ENCODE data around the gene PAX5.

Gene PAX5

DNA sequence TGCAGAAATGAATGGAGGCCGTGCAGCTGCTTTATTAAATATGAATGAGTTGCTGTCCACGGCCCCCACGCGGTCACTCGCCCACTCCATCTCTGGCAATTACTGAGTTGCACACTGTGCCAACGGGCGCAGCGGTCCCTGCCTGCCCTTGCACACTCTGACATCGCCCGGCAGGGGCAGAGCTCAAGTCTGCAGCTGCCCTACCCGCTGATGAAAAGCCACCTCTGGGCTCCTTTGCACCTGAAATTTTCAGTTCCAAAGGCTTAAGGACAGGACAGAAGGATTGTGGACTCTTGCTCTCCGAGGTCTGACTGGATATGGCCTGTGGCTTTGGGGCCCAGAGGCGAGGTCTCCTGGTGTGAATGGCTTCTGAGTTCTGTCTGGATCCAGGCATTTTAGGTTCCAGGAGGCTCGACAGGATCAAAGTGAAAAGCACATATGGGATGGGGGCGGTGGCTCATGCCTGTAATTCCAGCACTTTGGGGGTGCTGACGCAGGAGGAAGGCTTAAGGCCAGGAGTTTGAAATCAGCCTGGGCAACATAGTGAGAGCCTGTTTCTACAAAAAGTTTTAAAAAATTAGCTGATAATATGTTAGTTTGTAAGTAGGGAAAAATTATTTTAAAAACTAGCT, 201.8 kb downstream of the PAX5 start:
- DNase-seq (ENCODE audit: low read depth, low spot score): no peak
- H3K4me3 ChIP-seq (ENCODE audit: low read length): no peak overlapping the region

DNA sequence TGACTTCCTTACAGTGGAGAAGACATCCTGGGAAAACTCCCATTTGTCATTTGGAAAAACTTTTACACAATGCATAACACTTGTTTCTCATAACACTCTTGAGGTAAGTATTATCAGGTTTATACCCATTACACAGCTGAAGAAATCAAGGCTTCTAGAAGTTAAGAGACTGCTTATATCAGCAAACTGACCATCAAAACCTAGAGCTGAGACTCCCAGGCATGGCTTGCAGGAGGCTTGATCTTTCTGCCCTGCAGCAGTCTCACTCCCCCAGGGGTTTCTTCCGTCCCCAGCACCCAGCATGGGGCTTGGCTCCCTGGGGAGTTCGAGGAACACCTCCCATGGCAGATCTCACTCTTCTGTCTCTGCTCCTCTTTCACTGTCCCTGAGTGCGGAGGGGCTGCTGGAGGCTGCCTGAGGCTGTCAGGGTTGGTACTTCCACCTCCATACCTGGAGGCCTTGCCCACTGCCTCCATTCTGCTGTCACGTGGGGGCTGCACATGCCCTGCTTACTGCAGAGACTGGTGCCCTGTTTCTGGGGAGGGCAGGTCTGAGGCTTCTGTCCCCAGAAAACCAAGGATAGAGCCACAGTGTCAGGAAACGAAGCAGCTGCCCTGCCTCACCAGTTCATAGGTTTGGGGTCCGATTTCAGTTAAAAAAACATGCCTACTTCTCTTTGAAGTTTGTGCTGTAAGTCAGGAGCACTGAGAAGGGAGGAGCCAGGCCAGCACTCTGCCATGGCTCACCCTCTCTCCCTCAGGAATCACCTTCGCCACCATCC, 202.5 kb downstream of the PAX5 start:
- no peak for DNase-seq (ENCODE audit: low read depth, low spot score)
- H3K4me3 ChIP-seq (ENCODE audit: low read length): no peak overlapping the region

DNA sequence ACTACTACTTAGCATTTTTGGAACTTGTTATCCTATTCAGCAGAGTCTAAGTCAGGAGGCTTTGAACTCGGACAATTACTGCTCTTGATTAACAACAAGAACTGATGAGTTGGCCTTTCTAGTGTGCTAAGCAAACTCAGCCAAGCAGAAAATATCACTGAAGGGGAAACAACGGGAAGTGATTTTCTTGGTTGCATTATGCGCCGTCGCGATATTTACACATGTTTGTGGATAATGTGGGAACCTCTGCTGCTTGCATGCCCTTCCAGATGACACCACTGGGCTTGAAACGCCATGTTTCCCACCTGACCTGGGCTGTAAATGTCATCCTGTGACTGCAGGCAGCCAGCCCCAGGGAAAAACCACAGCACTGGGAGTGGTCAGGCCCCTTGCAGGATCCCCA, 205.5 kb downstream of the PAX5 start:
- DNase-seq (ENCODE audit: low read depth, low spot score): no peak

DNA sequence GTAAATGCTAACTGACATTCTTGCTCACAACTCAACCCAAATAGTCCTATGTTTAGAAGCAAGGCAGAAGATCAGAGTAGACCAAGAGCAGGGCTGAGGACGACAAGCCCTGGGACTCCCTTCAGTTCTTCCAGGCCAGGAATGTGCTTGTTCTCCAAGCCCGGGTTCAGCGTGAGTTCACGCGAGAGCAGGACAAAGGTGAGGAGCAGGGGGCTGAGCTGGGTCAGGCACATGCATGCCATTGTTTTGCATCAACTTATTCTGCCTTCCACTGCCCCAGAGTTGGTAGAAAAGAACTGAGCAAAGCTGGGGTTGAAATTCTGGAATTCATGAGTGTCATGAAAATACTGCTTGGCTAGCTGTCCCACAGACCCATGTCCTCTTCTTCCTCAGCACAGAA, 206.5 kb downstream of the PAX5 start:
- DNase-seq (ENCODE audit: low read depth, low spot score): no peak
- no peak overlapping the region for H3K4me3 ChIP-seq (ENCODE audit: low read length)

More for the DNA sequence above, 205.5 kb downstream of the PAX5 start:
- H3K4me3 ChIP-seq (ENCODE audit: low read length): no peak overlapping the region

DNA sequence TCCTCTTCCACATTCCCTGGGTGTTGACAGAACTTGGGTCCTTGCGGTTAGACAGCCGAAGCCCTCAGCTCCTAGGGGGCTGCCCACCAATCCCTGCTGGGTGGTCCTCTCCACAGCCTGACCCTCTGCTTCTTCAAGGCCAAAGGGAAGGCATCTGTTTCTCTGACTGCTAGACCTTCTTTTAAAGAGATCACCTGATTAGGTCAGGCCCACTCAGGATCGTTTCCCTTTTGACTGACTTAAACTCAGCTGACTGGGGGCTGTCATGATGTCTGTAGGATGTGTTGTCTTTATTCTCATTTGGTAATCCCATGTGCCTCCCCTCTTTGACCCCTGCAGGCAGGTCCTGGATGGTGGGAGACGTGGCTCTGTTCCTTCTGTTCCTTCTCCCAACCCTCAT, 207.5 kb downstream of the PAX5 start:
- no peak for DNase-seq (ENCODE audit: low read depth, low spot score)
- H3K4me3 ChIP-seq (ENCODE audit: low read length): no peak overlapping the region

DNA sequence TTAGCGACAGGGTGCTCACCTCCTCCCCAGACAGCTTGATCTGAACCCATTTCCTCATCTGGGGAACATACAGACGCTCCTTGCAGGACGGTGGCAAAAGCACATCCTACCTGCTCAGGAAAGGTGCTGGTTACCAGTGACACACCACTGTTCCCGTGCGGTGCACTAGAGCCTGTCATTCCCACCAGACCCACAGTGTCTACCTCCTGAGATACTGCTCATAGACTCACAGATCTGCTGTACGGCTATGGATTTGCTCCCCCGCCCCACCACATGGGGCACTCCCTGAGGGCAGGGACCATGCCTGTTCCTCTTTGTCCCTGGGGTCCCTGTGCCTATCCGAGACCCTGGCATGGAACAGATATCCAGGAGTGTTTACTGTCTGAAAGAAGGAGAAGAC, 208.9 kb downstream of the PAX5 start:
- H3K4me3 ChIP-seq (ENCODE audit: low read length): no peak overlapping the region
- DNase-seq (ENCODE audit: low read depth, low spot score): no peak

DNA sequence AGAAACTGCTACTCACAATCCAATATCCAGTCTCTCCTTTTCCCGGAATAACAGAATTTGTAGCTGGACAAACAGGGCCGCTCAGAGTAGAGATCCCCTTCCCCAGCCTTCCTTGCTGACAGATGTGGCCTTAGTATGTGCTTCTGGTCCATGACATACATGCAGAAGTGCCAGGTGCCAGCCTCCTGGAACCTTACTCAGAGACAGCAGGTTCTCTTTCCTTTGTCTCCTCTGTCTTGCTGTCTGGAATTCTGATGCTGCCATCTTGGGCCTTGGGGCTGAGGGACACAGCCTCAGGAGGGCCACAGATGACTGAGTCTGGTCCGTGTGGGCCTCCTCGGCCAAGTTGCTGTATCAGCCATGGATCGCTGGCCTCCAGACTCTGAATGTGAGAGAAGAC, 210.1 kb downstream of the PAX5 start:
- DNase-seq (ENCODE audit: low read depth, low spot score): no peak
- no peak overlapping the region for H3K4me3 ChIP-seq (ENCODE audit: low read length)

DNA sequence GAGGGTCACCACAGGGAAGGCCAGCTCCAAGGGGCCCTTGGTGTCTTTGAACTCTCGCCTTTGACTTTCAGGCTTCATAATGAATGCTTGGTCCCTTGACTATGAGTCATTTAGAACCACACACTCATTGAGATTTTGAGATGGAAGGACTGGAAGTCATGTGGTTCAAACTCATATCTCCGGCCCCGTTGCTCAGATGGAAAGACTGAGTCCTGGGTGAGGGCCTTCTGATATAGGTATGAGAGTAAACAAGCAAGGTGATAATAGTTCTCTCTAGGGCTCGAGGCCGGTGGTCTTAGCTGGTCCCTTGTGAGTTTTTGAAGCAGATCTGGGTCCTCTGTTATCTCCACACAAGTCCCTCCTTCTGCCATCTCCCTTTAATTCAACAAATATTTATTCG, 210.6 kb downstream of the PAX5 start:
- no peak overlapping the region for H3K4me3 ChIP-seq (ENCODE audit: low read length)
- no peak for DNase-seq (ENCODE audit: low read depth, low spot score)

DNA sequence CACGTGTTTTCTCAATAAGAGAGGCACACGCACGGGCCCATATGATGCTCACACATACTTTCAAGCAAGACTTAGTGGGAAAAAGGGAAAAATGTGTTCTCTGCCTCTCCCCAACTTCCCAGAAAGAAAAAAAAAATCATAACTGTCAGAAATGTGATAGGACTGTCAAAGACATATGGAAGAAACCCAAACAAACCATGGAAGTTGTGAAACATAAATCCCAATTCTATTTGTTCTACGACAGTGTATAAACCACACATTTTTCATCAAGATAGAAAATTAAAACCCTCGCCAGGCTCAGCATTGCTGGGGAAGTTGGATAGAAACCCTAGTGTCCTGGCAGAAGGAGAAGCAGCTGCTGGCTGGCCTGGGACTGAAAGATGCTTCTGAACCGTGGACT, 211.9 kb downstream of the PAX5 start:
- H3K4me3 ChIP-seq (ENCODE audit: low read length): no peak overlapping the region
- no peak for DNase-seq (ENCODE audit: low read depth, low spot score)

DNA sequence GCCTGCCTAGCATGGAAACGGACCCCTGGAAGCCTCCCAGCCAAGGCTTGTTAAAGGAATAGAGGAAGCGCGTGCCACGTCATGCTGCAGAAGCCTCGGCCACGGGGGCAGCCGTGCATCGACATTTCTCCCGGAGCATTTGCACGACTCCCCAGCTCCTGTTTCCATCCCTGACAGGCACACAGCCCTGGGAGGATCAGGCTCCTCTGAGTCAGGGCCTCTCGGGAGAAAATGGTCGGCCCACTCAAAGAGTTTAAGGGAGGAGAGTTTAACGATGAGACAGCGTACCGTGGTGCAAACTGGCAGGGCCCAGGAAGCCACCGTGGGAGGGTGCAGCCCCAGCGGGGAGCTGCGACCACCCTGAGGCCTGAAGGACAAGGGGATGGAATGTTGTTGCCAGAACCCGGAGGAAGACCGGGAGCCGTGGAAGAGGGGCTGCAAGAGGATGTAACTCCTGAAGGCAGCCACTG, 213.6 kb downstream of the PAX5 start:
- no peak overlapping the region for H3K4me3 ChIP-seq (ENCODE audit: low read length)
- no peak for DNase-seq (ENCODE audit: low read depth, low spot score)

DNA sequence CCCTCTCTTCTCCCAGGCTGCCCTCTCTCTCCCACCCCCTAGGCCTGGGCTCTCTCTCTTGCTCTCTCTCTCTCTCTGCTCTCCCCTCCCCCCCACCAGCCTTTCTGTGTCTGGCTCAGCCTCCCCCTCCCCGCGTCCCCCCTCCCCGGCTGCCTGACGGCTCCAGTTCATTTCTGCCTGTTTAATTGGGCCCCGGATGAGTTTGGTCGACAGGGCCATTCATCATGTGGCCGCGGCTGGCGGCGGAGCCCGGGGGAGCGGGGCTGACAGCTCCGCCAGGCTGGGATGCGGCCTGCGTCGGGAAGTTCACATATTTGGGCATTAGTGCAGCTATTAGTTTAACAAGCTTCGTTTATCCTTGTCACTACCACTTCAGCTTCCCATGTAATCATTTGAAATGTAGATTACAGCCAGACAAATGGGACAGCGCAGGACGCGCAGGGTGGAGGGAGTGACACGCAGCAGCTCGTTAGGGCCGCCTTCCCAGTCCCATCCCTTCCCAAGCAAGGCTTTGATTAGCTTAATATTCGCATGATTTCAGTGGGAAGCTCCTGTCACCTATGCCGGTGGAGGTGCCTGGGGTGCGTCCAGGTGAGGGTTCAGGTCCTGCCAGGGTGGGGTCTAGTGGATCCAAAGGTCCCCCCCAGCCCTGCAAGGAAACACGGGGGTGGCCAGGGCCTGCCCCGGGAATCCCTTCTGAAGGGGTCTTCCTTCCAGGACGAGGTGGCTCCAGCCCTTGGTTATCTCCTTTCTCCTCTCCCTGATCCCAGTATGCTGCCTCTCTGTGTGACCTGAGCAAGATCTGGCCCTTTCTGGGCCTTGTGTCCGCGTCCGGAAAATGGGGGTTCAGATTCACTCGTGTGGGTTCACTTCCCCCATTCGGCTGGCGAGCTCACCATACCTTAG, 214.8 kb downstream of the PAX5 start:
- no peak overlapping the region for H3K4me3 ChIP-seq (ENCODE audit: low read length)
- DNase-seq (ENCODE audit: low read depth, low spot score): no peak

DNA sequence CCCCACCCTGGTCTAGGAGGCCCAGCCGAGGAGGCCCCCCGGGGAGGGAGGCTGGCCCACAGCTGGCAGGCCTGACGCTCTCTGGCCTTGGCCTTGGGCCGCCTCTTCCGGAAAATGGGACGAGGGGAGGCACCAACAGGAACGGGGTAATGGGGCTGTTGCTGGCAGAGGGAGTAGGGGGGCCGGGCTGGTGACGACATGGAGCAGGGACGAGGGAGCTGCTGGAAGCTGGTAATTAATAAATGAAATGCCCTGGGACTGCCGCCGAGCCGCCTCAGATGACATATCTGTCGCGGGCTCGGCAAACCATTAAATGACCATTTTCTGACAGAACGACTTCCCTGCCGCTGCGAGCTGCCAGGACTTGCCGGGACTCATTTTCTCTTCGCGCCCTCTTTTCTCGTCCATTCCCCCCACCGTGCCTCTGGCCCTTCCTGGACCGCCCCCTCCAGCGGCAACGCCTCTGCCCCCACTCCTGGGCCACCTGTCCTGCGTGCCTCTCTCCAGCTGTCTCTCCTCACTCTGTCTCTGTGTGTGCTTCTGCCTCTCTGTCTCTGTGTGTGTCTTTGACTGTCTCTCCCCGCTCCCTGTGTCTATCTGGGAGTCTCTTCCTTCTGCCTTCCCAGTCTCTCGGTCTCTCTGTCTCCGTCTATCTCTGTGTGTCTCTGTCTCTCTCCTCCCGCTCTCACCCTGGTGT, 215.7 kb downstream of the PAX5 start:
- H3K4me3 ChIP-seq (ENCODE audit: low read length): no peak overlapping the region
- DNase-seq (ENCODE audit: low read depth, low spot score): no peak

DNA sequence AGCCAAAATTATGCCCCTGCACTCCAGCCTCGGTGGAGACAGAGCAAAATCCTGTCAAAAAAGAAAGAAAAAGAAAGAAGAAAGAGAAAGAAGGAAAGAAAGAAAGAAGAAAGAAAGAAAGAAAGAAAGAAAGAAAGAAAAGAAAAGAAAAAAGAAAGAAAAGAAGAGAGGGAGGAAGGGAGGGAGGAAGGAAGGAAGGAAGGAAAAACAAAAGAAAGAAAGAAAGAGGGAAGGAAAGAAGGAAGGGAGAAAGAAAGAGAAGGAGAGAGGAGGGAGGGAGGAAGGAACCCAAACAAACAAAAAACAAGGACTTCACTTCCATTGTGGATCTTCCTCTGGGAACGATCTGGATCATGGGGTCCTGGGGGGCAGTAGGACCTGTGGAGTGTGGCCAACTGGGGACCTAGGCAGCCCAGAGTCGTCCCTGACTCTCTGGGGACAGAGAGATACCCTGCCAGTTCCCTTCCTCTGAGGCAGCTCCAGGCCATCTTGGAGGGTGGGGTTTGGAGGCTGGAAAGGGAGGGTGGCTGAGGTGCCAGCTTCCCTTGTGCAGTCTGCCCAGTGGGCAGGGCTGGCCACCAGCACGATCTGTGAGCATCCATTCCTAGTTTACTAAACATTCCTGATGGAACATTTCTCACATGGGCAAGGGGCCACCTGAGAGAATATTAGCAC, 216.8 kb downstream of the PAX5 start:
- DNase-seq (ENCODE audit: low read depth, low spot score): no peak
- H3K4me3 ChIP-seq (ENCODE audit: low read length): no peak overlapping the region

DNA sequence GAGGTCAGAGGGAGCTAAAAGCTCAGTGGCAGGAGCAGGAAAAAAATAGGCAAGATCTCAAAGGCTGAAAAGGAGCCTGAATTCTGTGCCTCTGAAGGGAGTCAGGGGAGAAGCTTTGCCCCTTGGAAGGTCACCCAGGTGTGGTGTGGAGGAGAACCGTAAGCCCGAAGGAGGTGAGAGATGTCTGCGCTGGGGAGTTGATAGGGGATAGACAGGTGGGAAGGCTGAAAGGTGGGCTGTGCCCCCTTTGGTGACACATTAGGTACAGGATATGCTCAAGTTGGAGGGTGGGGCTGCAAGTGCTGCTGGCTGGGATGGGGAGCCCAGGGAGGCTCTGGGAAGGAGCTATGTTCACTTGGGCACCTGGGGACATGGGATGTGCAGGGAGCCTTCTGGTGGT, 217.7 kb downstream of the PAX5 start:
- no peak overlapping the region for H3K4me3 ChIP-seq (ENCODE audit: low read length)
- no peak for DNase-seq (ENCODE audit: low read depth, low spot score)

DNA sequence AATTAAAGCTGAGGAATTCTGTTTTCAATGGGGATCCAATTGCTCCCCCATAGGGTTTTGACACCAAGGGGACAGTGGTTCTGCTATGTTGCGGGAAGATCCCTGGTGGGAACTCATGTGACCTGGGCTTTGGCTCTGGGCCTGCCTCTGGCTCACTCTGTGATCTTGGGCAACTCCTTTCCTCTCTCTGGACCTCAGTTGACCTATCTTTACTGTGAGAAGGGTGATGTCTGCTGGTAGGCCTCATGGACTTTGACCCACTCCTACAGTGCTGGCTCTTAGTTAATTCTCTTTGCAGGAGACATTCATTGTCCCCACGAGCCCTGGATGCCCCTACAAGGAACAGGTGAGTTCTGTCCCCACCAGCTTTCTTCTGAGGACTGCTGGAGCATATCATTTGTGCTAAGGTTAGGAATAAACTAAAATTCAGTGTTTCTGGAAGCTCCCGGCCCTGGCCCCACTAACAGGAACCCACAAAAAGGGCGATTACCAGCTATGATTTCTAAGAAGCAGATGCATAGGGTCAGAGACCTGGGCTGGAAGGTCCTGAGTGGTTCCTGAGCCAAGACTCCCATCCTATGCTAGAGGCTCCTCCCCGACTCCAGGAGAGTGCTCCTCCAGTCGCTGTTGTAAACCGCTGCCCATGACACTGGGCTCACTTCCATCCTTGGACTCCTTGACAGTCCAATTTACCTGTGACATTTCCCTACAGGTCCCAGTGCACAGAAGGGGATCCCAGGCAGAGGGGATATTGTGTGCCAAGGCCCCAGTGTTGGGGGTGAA, 218.3 kb downstream of the PAX5 start:
- no peak overlapping the region for H3K4me3 ChIP-seq (ENCODE audit: low read length)

DNA sequence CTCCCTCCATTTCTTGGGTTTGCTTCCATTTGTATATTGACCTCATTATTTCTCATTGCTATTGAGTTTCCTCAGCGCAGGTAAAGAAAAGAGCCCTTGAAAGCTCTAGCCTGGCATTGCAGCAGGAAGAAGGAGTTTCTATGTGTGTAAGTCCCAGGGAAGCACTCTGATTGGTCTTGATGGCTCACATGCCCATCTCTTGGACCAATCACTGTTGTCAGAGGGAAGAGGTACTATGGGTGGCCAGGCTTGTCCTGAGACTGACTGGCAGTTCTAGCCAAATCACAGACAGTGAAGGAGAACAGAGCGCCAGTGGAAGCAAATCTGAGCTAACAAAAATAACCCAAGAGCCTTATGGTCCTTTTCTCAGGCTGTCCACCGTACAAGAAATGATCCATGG, 219.0 kb downstream of the PAX5 start:
- peak; percentile 7 for DNase-seq (ENCODE audit: low read depth, low spot score)
- H3K4me3 ChIP-seq (ENCODE audit: low read length): no peak overlapping the region

More for the DNA sequence above, 218.3 kb downstream of the PAX5 start:
- no peak for DNase-seq (ENCODE audit: low read depth, low spot score)

DNA sequence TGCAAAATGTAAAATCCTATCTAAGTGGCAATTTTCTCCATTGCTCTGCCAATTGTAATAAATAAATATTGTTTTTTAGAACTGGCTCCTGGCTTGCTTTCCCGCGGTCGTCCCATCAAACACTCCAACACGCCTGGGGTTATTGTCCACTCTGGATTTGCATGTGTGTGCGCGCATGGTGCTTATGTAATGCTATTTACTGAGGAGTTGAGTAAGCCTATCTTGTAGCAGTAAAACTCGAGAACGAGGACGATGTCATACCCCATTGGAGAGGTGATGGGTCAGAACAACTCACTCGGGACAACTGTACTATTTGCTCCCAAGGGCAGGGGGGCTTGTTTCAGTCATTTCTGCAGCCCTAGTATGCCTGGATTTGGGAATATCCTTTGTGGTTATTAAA, 220.9 kb downstream of the PAX5 start:
- no peak for DNase-seq (ENCODE audit: low read depth, low spot score)

DNA sequence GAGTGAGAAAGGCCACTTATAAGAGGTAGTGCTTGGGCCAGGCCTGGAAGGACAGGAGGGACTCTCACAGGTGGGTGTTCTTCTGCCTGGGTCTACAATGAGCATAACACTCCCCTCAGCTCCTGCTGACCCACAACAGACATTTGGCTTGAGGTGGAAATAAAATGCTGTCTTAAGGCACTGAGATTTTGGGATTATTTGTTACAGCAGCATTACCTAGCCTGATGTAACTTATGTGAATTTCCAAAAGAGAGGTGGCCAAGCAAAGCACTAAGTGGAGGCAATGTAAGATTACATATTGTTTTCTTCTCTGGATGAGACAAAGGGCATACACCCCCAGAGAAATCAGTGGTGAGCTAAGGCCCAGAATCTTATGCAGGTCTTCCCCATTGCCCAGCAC, 221.5 kb downstream of the PAX5 start:
- no peak overlapping the region for H3K4me3 ChIP-seq (ENCODE audit: low read length)
- DNase-seq (ENCODE audit: low read depth, low spot score): no peak

More for the DNA sequence above, 220.9 kb downstream of the PAX5 start:
- no peak overlapping the region for H3K4me3 ChIP-seq (ENCODE audit: low read length)

Data from Jurkat, Clone E6-1 (cell line).